NCI-H69 (cell line): Measurements from ENCODE around the gene HPCAL1.

Experiments used
- DNase-seq: peaks from one replicate; lab custom pipeline; 2025; lab: John Stamatoyannopoulos, UW

HPCAL1 gene

DNA sequence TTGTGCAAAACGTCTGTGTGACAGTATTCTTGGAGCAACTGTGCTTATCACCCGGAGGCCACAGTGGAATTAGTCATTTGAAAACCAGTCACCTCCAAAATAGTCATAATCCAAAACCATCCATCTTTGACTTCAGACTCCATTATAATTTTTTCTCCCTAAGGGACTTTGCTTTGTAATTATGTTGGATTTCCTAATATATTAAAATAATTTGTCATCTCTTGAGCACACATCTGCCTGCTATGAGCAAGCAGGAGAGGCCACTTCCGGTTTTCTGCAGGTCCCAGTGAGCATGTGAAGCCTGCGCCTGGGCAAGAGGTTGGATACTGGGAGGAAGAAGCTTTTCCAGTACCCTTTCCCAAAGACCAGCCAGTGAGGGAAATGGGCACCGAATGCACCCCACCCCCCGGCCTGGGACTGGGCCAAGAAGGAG, 87.7 kb downstream of the HPCAL1 start:
- DNase-seq, result no peak

GRCh38 chr2:10392100-10392499, 89.4 kb downstream of the HPCAL1 start:
- no peak for DNase-seq

DNA sequence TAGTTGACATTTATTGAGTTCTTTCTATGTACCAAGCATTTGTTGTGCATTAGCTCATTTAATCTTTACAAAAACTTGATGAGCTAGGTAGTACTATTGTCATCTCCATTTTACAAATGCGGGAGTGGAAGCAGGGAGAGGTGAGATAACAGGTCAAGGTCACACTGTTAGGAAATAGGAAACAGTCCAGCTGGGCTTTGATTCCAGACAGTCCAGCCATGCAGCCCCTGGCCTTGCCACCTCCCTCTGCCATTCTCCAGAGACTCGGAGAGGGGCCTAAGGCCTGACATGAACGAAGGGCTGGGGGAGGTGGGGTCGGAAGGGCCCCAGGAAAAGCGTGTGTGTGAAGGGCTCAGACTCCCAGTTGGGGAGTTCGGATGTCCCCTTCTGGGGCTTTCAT, 89.8 kb downstream of the HPCAL1 start:
- no peak for DNase-seq

DNA sequence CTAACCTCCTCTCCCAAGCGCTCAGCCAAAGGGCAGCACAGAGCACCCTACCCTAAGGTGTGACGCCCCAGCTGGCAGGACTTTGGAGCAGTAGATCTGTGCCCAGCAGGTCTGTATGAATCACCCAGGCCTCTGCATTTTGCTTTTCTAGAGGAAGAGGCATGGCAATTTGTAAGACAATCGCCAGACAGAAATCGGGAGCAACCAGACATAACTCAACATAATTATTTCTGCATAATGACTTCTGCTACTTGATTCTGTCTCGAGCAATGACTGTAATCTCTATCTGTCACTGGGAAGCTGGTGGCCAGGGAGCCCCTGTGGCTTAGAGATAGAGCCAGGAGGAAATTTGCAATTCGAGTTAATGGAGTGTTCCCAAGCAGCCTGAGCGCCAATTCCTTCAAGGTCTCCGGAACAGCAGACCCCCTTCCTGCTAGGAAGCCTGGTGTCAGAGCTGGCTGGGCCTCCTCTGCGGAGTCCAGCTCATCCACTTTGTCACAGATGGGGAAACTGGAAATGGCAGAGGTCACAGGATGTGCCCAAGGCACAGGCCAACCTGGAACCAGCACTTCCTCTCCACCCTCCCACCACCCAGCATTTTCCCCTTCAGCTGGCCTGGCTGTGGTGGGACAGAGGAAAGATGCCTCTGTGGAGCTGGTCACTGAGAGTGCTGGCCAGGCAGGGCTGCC, 90.4 kb downstream of the HPCAL1 start:
- DNase-seq, result no peak

DNA sequence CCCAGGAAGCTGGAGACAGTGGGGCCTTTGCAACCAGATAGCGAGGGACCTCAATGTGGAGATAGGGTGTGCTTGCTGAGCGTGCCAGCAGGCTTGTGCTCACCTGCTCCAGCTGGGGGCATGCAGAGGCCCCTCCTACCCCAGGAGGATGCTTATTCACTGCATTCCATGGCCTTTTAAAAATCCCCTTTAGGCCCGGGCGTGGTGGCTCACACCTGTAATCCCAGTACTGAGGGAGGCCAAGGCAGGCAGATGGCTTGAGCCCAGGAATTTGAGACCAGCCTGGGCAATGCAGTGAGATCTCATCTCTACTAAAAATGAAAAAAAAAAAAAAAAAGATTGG, 90.9 kb downstream of the HPCAL1 start:
- DNase-seq, result no peak

GRCh38 chr2:10395893-10396292, 93.2 kb downstream of the HPCAL1 start:
- no peak for DNase-seq

DNA sequence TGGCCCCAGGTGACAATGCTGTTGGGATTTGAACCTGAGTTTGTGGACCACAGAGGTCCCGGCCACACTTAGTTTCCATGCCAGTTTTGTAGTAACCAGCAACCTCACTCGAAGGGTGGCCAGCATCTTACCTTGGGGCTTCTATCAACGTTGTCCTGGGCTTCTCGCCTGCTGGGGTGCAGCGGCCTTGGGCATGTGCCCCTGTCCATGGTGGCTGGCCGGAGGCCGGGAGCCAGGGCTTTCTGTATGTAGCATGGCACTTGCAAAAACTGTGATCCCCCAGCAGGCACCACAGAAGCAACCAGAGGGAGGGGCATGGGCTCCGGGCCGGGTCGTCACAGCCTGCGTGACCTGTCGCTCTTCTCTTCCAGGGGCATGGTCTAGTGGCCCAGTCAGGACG, 93.8 kb downstream of the HPCAL1 start:
- DNase-seq, result no peak

- no peak for DNase-seq
These were observed 94.7 kb downstream of the HPCAL1 start for GRCh38 chr2:10397297-10397875.

DNA sequence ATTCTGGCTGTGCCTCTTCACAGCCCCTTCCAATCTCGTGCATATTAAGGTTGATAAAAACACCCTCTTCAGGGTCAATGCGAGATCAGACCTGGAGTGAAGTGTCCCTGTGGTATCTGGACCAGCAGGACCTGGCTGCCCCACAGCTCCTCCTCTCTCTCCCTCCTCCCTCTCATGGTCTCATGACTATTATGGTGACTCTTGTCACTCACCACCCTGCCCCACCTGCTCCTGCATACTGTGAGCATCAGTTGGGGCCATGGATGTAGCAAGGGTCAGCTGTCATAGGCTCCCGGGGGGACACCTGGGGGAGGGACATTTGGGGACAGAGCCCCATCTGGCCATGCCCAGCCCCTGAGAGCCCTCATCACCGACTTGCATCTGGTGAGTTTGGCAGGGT, 95.2 kb downstream of the HPCAL1 start:
- DNase-seq, result no peak

DNA sequence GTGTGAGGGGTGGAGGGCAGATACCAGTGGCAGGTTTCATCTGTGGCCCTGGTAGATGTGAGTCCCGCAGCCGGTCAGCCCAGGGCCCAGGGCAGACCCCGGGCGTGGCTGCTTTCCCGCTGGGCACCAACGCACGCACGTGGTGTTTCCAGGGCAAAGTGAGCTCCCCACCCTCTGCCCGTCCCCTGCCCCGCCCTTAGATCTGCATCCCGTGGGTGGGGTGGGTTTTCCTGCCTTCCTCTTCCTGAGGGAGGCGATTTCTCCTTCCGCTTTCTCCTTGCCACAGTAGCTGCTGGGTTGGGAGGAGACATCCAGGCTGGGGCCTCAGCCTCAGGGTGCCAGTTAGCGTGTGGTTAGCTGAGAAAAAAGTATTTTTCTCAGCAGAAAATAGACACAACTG, 95.8 kb downstream of the HPCAL1 start:
- DNase-seq, result no peak

- no peak for DNase-seq
These were observed 96.7 kb downstream of the HPCAL1 start for GRCh38 chr2:10399358-10399757.

GRCh38 chr2:10400002-10400401, 97.3 kb downstream of the HPCAL1 start:
- no peak for DNase-seq

DNA sequence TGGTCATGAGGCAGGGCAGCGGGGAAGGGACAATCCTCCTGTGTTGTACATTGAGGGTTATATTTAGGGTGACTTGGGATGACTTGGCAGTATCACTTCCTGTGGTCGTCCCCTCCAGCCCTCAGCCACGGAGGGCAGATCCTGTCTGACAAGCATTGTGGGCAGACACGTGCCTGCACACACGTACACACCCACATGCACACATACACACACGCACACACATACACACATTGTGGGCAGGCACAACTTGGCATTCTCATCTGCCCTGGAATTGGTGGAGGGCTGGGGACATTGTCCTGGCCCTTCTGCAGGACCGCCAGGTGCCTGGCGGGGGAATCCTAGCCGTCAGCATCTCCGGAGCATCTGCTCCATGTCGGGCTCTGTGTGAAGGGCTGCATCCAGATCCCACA, 97.9 kb downstream of the HPCAL1 start:
- no peak for DNase-seq

- DNase-seq, result peak; percentile 52
These were observed 98.6 kb downstream of the HPCAL1 start for GRCh38 chr2:10400978-10401951.

DNA sequence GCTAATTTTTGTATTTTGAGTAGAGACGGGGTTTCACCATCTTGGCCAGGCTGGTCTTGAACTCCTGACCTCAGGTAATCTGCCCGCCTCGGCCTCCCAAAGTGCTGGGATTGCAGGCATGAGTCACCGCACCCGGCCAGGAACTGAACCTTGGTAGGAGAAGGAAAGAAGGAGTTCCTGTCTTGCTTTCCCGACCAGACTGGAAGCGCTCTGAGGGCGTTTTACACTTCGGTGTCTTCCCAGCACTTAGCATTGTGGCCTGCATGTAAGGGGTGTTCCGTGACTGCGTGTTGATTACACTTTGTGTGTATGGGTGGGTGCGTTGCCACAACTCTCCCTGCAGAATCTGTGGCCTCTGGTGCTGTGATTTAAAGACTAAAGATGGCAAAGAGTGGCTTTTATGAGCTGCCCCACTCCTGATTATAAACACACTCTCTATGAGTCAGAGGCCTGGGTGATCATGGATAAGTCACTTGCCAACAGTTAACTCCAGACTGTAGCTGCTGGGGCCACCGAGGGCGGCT, 99.4 kb downstream of the HPCAL1 start:
- DNase-seq, result no peak

DNA sequence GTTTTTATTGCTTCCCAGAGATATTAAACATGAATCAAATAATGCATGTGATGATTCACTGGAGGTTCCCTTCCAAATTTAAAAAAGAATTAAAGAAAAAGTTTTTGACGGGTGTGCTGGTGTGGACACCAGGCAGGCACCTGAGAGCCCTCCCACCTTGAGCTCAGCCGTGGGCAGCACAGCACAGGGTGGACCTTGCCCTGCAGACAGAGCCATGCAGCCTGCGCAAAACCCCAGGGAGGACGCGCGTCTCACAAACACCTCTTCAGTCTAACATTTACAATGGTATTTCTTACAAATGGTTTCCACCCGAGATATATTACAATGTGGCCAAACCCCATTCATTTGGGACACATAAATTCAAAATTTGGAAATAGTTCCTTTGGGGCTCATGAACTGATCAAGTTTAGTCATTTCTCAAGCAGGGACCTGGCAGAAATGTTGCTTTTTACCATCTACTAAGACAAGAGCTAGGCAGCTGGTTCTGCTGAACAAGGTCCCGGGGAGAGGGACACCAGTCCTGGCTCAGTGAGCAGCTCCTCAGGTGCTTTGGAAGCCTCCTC, 100.0 kb downstream of the HPCAL1 start:
- no peak for DNase-seq

DNA sequence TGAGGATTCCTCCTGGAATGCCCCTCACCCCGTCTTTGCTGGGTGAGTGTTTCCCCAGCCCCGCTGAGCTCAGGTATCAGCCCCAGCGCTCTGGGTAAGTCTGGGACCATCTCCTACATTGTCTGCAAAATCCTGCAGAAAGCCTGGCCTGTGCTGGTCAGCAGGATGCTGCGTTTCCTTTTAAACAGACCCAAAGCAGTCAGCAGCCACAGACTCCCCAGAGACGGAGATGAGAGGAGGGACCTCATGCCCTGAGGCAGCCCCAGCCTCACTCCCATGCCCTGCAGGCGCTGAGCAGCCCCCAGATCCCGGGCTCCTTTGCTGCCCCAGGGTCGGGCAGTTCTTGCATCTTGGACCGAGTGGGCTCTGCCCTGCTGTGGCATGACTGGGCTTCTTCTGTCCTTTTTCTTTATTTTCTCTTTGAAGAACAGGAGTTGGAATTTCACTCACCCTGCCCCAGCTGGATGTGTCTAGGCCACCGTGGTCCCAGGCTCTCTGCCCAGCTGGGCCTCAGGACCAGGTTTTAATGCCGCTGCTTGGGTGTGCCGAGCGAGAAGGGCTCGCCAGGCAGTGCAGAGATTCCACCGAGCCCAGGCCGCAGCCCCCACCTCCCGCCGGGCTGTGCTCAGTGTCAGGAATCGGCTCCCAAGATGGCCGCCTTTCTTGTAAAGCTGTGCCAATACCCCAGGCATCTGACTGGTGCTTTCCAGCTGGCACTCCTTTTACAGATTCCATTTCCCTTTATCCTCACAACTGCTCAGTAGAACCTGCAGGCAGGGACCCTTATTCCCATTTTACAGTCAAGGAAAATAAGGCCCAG, 101.8 kb downstream of the HPCAL1 start:
- DNase-seq, result peak; percentile 23

DNA sequence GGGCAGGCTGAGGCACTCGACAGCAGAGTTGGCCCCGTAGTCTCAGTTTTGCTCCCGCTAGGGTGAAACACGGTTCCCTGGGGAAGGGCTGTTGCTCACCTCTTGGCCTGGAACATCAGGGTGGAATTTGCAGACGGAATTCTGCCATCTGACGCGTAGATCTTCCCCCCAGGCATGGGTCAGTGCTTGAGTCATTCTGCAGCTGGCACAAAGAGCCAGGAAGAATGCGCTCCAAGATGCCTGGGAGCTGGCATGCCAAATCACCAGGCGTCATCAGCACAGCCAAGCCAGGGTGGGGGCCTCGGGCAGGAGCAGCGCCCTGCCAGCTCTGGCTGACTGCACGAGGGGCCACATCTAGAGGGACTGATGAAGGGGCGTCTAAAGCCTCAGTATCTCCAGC, 102.7 kb downstream of the HPCAL1 start:
- peak; percentile 86 for DNase-seq

DNA sequence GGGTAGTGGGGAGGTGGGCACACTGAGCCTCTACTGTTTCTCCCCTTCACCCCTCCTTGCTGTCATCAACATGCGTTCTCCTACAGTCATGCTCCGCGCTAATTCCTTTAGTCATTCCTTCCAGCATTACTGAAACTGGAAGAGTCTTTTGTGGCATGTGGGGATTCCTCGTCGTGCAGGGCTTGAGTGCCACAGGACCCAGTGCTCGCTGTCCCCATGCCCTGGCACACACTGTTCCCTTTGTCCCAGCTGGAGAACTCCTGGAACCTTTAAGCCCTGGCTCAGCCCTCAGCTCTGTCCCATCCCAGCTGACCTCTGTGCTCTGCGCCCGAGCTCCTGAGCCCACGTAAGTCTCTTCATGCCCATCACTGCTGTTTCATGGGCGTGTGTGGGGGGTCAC, 103.3 kb downstream of the HPCAL1 start:
- DNase-seq, result no peak

- no peak for DNase-seq
These were observed 103.9 kb downstream of the HPCAL1 start for GRCh38 chr2:10406491-10407188.

- peak; percentile 45 for DNase-seq
These were observed 104.7 kb downstream of the HPCAL1 start for GRCh38 chr2:10407432-10407831.
